Activated naive CD4-positive, alpha-beta T cell treated with anti-CD3 and anti-CD28 coated beads, Interleukin-2, amount 10 ng/mL, durations not matched to agents 5 hours and 36 hours (primary cell): ENCODE data around the gene PTPMT1. TPM values are rescaled to one million over a fixed set of nuclear protein-coding genes. Genes with fewer than 3 reads are reported as not detected.

Source experiments
- total RNA-seq, 2 experiments: library from RNA; stranded (reverse); gene quantifications; one replicate each; pipeline ENCODE4 v1.2.3, GENCODE V29; 2021

The PTPMT1 gene
- total RNA-seq: 10 to 100 TPM; 30.4 to 33.8 TPM

GRCh38 chr11:47565340-47566148 lies at the start of gene PTPMT1:
TSS of gene PTPMT1 (plus strand) at chr11:47565599. CDS start at chr11:47565623, 24 bp downstream.

GRCh38 chr11:47552566-47553405 lies 12.6 kb upstream of the PTPMT1 start, which contains the start of gene CELF1:
TSS of gene CELF1 (minus strand) at chr11:47553132. CDS start at chr11:47499523, 53,609 bp downstream.

GRCh38 chr11:47578524-47579494 lies 13.4 kb downstream of the PTPMT1 start, which contains the start of the genes KBTBD4 and NDUFS3:
TSS of gene KBTBD4 (minus strand) at chr11:47578970. CDS start at chr11:47578951, 19 bp downstream.
TSS of gene NDUFS3 (plus strand) at chr11:47579074. CDS start at chr11:47579092, 18 bp downstream.

GRCh38 chr11:47586098-47586855 lies 20.9 kb downstream of the PTPMT1 start, which contains the start of gene FAM180B:
TSS of gene FAM180B (plus strand) at chr11:47586678. CDS start at chr11:47586769, 91 bp downstream.

GRCh38 chr11:47593934-47594855 lies 28.8 kb downstream of the PTPMT1 start, which contains the start of gene C1QTNF4:
TSS of gene C1QTNF4 (minus strand) at chr11:47594411. CDS start at chr11:47590810, 3,601 bp downstream.

Other genes with a start within 250 kb of the PTPMT1 start
- gene MYBPC3, start 212.9 kb upstream of the PTPMT1 start, total RNA-seq: not detected
- not detected for gene SPI1, start 187.1 kb upstream of the PTPMT1 start, total RNA-seq
- gene SLC39A13, start 157.0 kb upstream of the PTPMT1 start, total RNA-seq: 10 to 100 TPM; 24.7 to 28.9 TPM
- 100 to 1,000 TPM; 105 to 106 TPM for gene PSMC3, start 139.2 kb upstream of the PTPMT1 start, total RNA-seq
- gene RAPSN, start 116.5 kb upstream of the PTPMT1 start, total RNA-seq: under 1 TPM; 0.53 to 0.73 TPM
- 100 to 1,000 TPM in 1 of 2 experiments, 10 to 100 TPM in 1; 97.3 to 101 TPM for gene CELF1, start 12.5 kb upstream of the PTPMT1 start, total RNA-seq
- gene KBTBD4, start 13.4 kb downstream of the PTPMT1 start, total RNA-seq: 10 to 100 TPM; 16.8 to 18.0 TPM
- gene NDUFS3, start 13.5 kb downstream of the PTPMT1 start, total RNA-seq: 10 to 100 TPM; 88.9 to 97.3 TPM
- under 1 TPM in 1 of 2 experiments, not detected in 1; 0.15 TPM for gene FAM180B, start 21.1 kb downstream of the PTPMT1 start, total RNA-seq
- gene C1QTNF4, start 28.8 kb downstream of the PTPMT1 start, total RNA-seq: under 1 TPM; 0.33 to 0.39 TPM
- 10 to 100 TPM; 67.9 to 75.9 TPM for gene MTCH2, start 77.0 kb downstream of the PTPMT1 start, total RNA-seq
- gene AGBL2, start 149.8 kb downstream of the PTPMT1 start, total RNA-seq: 1 to 10 TPM; 5.5 to 6.5 TPM
- 100 to 1,000 TPM; 141 to 151 TPM for gene FNBP4, start 201.7 kb downstream of the PTPMT1 start, total RNA-seq